ENCODE results near the gene RAPGEF3.

DNA sequence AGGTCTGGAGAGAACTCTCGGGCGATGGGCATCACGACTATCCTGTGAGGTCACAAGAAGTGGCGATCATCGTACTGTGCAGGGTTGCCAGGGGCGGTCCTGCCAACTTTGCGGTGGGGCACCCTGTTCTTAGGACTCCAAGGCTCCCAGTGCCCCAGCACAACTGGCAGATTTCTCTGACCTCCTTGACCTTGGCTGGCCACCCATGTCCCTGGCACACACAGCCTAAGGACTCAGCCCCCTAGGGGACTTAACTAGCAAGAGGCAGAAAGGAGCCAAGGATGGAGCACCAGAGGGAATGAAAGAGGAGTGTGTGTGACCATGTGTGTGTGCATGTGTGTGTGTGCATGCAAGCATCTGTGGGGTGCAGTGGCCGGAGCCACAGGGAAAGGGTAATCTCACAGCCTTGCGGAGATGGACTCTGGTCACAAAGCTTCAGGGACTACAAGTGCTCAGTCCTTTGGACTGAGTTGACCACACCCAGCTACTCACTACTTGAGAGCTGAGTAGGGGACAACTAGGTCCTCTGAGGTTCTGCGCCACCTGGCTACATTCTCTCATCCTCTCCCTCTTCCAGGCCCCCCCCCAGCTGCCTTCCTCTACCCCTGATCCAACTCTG is 28.1 kb upstream of the RAPGEF3 start:
- TF ChIP-seq KLF16 (tag by site-specific recombination; IDR thresholded peaks at IDR 0.05) (no peak), ZNF248 (tag by site-specific recombination; IDR thresholded peaks at IDR 0.05) (no peak), ZNF335 (tag by site-specific recombination; conservative IDR thresholded peaks at IDR 0.05) (no peak), SP2 (tag by site-specific recombination; IDR thresholded peaks at IDR 0.05) (no peak), ZXDB (tag by site-specific recombination; IDR thresholded peaks at IDR 0.05) (no peak), ZNF274 (IDR thresholded peaks at IDR 0.05; ENCODE audit: low read length) (no peak), ZNF274 (tag by site-specific recombination; IDR thresholded peaks at IDR 0.05; ENCODE audit: borderline replicate concordance) (no peak), ZNF701 (tag by site-specific recombination; IDR thresholded peaks at IDR 0.05) (no peak), YY1 (tag by site-specific recombination; IDR thresholded peaks at IDR 0.05) (no peak), BCL11A (tag by site-specific recombination; IDR thresholded peaks at IDR 0.05; ENCODE audit: low read depth) (no peak), ZNF426 (tag by site-specific recombination; IDR thresholded peaks at IDR 0.05) (no peak)
- TF ChIP-seq, protein P1, sequence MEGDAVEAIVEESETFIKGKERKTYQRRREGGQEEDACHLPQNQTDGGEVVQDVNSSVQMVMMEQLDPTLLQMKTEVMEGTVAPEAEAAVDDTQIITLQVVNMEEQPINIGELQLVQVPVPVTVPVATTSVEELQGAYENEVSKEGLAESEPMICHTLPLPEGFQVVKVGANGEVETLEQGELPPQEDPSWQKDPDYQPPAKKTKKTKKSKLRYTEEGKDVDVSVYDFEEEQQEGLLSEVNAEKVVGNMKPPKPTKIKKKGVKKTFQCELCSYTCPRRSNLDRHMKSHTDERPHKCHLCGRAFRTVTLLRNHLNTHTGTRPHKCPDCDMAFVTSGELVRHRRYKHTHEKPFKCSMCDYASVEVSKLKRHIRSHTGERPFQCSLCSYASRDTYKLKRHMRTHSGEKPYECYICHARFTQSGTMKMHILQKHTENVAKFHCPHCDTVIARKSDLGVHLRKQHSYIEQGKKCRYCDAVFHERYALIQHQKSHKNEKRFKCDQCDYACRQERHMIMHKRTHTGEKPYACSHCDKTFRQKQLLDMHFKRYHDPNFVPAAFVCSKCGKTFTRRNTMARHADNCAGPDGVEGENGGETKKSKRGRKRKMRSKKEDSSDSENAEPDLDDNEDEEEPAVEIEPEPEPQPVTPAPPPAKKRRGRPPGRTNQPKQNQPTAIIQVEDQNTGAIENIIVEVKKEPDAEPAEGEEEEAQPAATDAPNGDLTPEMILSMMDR (tag by site-specific recombination; IDR thresholded peaks at IDR 0.05), result no peak
- TF ChIP-seq, protein P2, sequence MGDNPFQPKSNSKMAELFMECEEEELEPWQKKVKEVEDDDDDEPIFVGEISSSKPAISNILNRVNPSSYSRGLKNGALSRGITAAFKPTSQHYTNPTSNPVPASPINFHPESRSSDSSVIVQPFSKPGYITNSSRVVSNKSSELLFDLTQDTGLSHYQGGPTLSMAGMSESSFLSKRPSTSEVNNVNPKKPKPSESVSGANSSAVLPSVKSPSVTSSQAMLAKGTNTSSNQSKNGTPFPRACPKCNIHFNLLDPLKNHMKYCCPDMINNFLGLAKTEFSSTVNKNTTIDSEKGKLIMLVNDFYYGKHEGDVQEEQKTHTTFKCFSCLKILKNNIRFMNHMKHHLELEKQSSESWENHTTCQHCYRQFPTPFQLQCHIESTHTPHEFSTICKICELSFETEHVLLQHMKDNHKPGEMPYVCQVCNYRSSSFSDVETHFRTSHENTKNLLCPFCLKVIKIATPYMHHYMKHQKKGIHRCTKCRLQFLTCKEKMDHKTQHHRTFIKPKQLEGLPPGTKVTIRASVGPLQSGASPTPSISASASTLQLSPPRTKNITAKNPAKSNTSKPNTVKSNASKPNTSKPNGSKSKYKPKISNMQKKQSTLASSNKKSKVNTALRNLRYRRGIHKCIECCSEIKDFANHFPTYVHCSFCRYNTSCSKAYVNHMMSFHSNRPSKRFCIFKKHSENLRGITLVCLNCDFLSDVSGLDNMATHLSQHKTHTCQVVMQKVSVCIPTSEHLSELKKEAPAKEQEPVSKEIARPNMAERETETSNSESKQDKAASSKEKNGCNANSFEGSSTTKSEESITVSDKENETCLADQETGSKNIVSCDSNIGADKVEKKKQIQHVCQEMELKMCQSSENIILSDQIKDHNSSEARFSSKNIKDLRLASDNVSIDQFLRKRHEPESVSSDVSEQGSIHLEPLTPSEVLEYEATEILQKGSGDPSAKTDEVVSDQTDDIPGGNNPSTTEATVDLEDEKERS (tag by site-specific recombination; IDR thresholded peaks at IDR 0.05), result no peak
- TF ChIP-seq, protein P3, sequence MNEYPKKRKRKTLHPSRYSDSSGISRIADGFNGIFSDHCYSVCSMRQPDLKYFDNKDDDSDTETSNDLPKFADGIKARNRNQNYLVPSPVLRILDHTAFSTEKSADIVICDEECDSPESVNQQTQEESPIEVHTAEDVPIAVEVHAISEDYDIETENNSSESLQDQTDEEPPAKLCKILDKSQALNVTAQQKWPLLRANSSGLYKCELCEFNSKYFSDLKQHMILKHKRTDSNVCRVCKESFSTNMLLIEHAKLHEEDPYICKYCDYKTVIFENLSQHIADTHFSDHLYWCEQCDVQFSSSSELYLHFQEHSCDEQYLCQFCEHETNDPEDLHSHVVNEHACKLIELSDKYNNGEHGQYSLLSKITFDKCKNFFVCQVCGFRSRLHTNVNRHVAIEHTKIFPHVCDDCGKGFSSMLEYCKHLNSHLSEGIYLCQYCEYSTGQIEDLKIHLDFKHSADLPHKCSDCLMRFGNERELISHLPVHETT (tag by site-specific recombination; IDR thresholded peaks at IDR 0.05), result no peak
